NCI-H1694 treated with DMSO at 0.1 percent for 48 hours (cell line): ENCODE results near the gene RTEL1.
"Not testable (repeated sequence)": the region's sequence is repeated elsewhere in the genome, so short reads cannot be mapped to it uniquely, and the experiment has no call there.

Experiments used
- DNase-seq: peaks from one replicate; lab custom pipeline; 2025; lab: John Stamatoyannopoulos, UW

Gene RTEL1

GRCh38 chr20:63628246-63628975 lies 29.7 kb upstream of the RTEL1 start:
- DNase-seq, result peak; percentile 77

GRCh38 chr20:63630956-63631355 lies 27.2 kb upstream of the RTEL1 start:
- DNase-seq, result not testable (repeated sequence)

GRCh38 chr20:63631426-63631825 lies 26.7 kb upstream of the RTEL1 start:
- DNase-seq, result not testable (repeated sequence)

GRCh38 chr20:63633732-63634131 lies 24.4 kb upstream of the RTEL1 start:
- DNase-seq, result no peak

- no peak for DNase-seq
Measured at GRCh38 chr20:63635431-63636141, 22.5 kb upstream of the RTEL1 start.

GRCh38 chr20:63636752-63637628 lies 21.1 kb upstream of the RTEL1 start:
- peak; percentile 26 for DNase-seq

GRCh38 chr20:63639093-63639975 lies 18.8 kb upstream of the RTEL1 start:
- DNase-seq, result no peak

- no peak for DNase-seq
Measured at GRCh38 chr20:63640086-63640485, 18.0 kb upstream of the RTEL1 start.

GRCh38 chr20:63640686-63641085 lies 17.4 kb upstream of the RTEL1 start:
- DNase-seq, result not testable (repeated sequence)

GRCh38 chr20:63641146-63641791 lies 16.8 kb upstream of the RTEL1 start:
- DNase-seq, result no peak

- peak; percentile 10 for DNase-seq
Measured at GRCh38 chr20:63641792-63642523, 16.2 kb upstream of the RTEL1 start.

GRCh38 chr20:63642527-63643247 lies 15.4 kb upstream of the RTEL1 start:
- DNase-seq, result no peak

GRCh38 chr20:63643499-63643898 lies 14.6 kb upstream of the RTEL1 start:
- no peak for DNase-seq

- DNase-seq, result no peak
Measured at GRCh38 chr20:63643946-63644345, 14.2 kb upstream of the RTEL1 start.

GRCh38 chr20:63645218-63645617 lies 12.9 kb upstream of the RTEL1 start:
- DNase-seq, result no peak

GRCh38 chr20:63648190-63648589 lies 9.9 kb upstream of the RTEL1 start:
- no peak for DNase-seq

GRCh38 chr20:63648895-63649589 lies 9.1 kb upstream of the RTEL1 start:
- DNase-seq, result no peak

GRCh38 chr20:63650486-63650885 lies 7.6 kb upstream of the RTEL1 start:
- DNase-seq, result not testable (repeated sequence)

GRCh38 chr20:63651942-63652191 lies 6.2 kb upstream of the RTEL1 start:
- DNase-seq, result no peak
